Central memory CD4-positive, alpha-beta T cell (primary cell): ENCODE measurements around the gene HADHA.

Experiments used
- DNase-seq: peaks from one replicate; pipeline ENCODE4 v3.0.0; 2022

Gene HADHA

GRCh38 chr2:26243470-26244308 is 743 bp downstream of the HADHA start:
- peak; percentile 25 for DNase-seq

- DNase-seq = no peak
These were observed 2.5 kb downstream of the HADHA start for GRCh38 chr2:26241928-26242436.

DNA sequence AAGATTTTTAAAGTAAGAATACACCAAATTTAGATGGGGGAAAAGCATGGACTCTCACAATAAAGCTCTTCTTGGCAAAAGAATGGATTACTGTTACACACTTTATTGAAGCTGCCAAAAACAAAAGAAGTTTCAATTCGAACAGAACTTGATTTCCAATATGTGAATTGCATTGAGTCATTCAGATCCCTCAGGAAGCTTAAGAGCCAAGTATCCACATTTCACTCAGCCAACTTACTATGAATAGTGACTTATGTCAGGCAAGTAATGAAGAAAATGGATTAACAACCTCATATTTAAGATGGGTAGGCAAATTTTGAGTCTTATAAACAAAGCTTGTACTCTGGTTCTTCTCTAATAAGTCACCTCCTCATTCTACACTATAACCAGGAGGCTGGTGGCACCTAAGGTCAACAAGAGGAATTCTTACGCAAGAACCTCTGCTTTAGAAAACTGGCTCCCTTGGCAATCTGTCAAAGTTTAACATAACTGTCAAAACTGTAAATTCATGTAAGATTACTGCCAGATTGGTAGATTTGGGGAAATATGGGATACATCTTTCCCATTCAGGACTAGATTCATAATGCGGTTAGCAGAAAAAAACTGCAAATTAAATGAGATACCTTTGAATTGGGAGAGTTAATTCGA is 6.0 kb downstream of the HADHA start:
- no peak for DNase-seq

DNA sequence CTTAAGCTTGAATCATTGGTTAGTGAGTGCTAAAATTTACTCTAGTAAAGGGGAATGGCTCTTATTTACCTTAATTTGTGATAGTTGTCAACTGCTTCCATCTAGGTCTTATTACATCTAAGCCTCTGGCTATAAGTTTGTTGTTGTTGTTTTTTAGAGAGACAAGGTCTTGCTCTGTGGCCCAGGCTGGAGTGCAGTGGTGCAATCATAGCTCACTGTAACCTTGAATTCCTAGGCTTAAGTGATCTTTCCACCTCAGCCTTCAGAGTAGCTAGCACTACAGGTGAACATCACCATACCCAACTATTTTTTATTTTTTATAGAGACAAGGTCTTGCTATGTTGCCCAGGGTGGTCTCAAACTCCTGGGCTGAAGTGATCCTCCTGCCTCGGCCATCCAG is 6.6 kb downstream of the HADHA start:
- no peak for DNase-seq

DNA sequence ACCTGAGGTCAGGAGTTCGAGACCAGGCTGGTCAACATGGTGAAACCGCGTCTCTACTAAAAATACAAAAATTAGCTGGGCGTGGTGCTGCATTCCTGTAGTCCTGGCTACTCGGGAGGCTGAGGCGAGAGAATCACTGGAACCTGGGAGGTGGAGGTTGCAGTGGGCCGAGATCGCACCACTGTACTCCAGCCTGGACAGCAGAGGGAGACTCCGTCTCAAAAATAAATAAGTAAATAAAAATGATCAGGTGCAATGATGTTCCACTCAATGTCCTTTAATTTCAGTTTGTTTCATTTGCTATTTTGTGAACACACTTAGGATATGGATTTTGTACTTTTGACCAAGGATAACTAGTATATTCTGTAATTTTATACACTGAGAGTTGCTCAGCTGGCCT is 9.3 kb downstream of the HADHA start:
- no peak for DNase-seq

- no peak for DNase-seq
These were observed 13.6 kb downstream of the HADHA start for GRCh38 chr2:26230806-26231205.

DNA sequence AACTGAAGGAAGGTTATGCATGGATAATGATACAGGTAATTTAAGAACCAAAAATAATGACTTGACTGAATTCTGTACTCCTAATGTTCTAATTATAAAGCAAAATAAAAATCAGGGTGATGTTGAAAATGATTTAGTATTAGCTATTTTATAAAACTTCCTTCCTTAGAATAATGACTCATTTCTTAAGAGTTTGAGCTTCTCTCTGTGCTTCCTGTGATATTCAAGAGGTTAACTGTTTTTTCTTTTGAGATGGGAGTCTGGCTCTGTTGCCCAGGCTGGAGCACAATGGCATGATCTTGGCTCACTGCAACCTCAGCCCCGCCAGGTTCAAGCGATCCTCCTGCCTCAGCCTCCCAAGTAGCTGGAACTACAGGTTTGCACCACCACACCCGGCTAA is 14.8 kb downstream of the HADHA start:
- DNase-seq = no peak

GRCh38 chr2:26224095-26224494 is 20.3 kb downstream of the HADHA start:
- no peak for DNase-seq

DNA sequence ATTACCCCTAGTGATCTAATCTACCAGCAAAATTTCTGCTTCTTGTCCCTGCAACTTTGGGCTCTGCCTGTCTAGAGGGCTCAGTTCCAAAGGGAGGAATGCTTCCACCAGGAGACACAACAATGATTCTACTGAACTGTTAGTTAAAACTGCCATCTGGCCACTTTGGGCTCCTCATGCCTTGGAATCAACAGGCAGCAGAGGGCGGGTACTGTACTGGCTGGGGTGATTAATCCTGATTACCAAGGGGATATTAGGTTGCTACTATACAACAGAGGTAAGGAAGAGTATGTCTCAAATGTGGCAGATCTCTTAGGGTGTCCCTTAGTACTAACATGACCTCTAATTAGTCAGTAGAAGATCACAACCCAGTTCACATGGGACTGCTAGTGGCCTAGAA is 21.4 kb downstream of the HADHA start:
- no peak for DNase-seq

DNA sequence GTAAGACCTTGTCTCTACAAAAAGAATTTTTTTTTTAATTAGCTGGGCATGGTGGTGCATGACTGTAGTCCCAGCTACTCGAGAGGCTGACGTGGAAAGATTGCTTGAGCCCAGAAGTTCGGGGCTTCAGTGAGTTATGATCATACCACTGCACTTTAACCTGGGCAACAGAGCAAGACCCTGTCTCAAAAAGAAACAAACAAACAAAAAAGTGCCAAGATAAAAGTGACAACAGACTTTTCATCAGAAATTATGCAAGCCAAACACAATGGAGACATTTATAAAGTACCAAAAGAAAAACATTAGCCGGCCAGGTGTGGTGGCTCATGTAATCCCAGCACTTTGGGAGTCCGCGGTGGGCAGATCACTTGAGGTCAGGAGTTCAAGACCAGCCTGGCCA is 26.7 kb downstream of the HADHA start:
- no peak for DNase-seq

DNA sequence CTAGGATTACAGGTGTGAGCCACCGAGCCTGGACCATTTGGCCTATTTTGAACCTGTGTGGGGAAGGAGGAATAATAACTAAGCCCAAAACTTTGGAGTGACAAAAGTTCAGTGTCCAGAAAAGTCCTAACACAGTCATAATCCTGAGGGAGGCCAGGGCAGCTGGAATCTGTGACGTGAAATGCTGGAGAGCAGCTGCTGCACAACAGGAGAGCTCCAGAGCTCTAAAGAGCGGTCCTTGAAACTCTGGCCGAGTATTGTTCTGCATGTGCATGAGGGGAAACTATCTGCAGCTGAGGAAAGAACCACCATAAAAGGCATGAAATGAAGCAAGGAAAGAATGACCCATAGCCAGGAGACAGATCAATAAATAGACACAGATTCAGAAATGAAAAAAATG is 27.8 kb downstream of the HADHA start:
- DNase-seq = no peak

GRCh38 chr2:26215833-26216232 is 28.6 kb downstream of the HADHA start:
- DNase-seq = no peak

DNA sequence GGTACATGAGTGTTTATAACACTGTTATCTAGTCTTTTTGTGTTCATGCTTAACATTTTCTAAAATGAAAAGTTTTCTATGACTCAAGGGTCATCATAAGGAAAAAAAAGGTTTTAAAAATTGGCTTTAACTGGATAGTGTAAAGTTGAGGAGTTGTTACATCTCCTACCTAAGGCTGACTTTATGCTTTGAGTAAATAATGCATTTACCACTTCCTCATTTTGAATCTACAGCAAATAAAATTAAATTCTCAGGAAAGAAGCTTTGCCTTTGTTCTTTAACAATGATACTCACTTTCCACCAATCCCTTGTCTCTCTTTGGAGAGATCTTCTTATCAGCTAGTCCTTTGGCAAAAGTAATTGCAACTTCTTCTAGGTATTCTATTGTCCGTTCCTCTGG is 29.7 kb downstream of the HADHA start:
- no peak for DNase-seq

GRCh38 chr2:26212011-26212410 is 32.4 kb downstream of the HADHA start:
- DNase-seq = no peak

GRCh38 chr2:26203906-26204305 is 40.5 kb downstream of the HADHA start:
- no peak for DNase-seq

DNA sequence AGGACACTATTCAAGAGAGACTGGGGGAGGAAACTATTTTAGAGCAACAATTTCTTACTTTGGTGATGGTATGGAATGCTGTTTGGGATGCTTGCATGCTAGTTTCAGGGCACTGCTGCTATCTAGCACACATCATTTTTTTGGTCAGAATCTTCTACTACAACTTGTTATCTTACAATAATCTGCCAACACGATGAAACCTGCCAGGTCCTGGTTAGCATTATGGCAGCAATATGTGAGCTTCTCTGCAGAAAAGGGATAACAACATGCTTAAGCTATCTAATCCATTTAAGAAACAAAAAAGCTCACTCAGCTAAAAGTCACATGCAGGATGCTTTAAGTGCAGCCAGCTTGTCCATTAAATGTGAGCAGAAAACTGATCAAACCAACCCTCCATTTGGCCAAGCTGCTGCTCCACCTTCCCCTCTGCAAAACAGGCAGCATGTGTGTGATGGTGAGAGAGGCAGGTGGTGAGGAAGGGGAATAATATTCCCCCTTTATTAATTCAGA is 41.4 kb downstream of the HADHA start:
- DNase-seq = no peak

GRCh38 chr2:26197516-26197915 is 46.9 kb downstream of the HADHA start:
- no peak for DNase-seq

GRCh38 chr2:26196683-26197418 is 47.6 kb downstream of the HADHA start:
- no peak for DNase-seq

- DNase-seq = no peak
These were observed 49.1 kb downstream of the HADHA start for GRCh38 chr2:26195040-26195984.

DNA sequence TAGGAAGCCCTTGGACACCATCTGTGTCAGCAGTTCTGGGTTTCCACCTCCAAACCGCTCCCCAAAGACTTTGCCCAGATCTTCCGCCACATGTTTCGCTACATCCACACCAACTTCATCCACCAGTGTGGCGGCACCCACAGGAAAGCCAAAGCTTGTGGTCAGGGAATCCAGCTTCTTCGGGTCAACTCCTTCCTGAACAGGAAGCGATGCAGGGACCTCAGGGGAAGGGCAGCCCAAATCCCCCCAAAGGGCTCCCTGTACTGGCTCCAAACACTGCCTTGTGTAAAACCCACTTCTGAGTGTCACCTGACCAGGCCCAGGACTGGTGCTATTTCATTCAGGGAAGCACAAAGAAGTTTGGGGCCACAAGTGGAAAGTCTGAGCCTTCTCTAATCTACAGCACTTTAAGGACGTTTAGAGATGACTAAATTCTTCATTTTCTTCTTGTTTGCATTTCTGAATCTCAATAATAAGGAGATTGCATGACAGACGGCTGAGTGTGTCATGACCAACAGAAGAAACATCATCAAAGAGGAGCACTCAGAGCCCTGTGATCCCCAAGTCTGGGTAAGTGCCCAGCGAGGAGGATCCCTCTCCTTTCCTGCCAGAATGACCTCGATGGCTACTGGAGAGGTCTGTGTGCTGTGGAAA is 50.7 kb downstream of the HADHA start:
- DNase-seq = no peak

GRCh38 chr2:26191316-26192159 is 52.9 kb downstream of the HADHA start:
- no peak for DNase-seq
